ENCODE results near the gene BECN2. TPM values are rescaled to one million over a fixed set of nuclear protein-coding genes. Genes with fewer than 3 reads are reported as not detected.
A peak's percentile ranks its signal among the peaks of the same experiment; 100 is the strongest.

Gene BECN2
- total RNA-seq, 1 experiment from 2014 or later = not detected

GRCh38 chr1:241968611-241969010 lies 11.0 kb downstream of the BECN2 start:
- Mint-ChIP-seq H3K27me3 (ENCODE audit: insufficient read depth, unreplicated experiment) (no peaks in the 10 kb centered on the region), H3K4me1 (ENCODE audit: low read depth, unreplicated experiment) (no peaks in the 10 kb centered on the region), H3K27ac (ENCODE audit: unreplicated experiment) (no peak overlapping the region), H3K9me3 (ENCODE audit: unreplicated experiment) (no peaks in the 10 kb centered on the region), H3K4me3 (ENCODE audit: unreplicated experiment) (no peak overlapping the region), H3K36me3 (ENCODE audit: insufficient read depth, unreplicated experiment) (no peaks in the 10 kb centered on the region)
- no peaks in the 10 kb centered on the region for H3K9me3 ChIP-seq
- no peak for TF ChIP-seq CTCF (IDR thresholded peaks at IDR 0.05; ENCODE audit: insufficient read depth in 1 of 2, low read depth in 1 of 2, low read length in 1 of 2, severe bottlenecking in 1 of 2, unreplicated experiment in 1 of 2)
- intact Hi-C loops (cut with micrococcal nuclease; ENCODE audit: unreplicated experiment) = no loop called here
- ChIA-PET CTCF (no interaction called here), POLR2A (no interaction called here)
- no peak overlapping the region for H3K4me3 ChIP-seq (ENCODE audit: low read depth, low read length)
- no peak for DNase-seq
- H3K4me1 ChIP-seq = no peaks in the 10 kb centered on the region
- BruUV-seq (replicated peaks) = no TSS peak
- no peaks in the 10 kb centered on the region for H3K36me3 ChIP-seq (ENCODE audit: control insufficient read depth, insufficient read depth, low read length)
- H3K27me3 ChIP-seq (replicated peaks; ENCODE audit: control insufficient read depth, insufficient read depth, low read length) = no peaks in the 10 kb centered on the region

- DNase-seq = peak; percentile 57 to 59
- Mint-ChIP-seq H3K4me3 (ENCODE audit: unreplicated experiment) (no peak overlapping the region), H3K9me3 (ENCODE audit: unreplicated experiment) (no peaks in the 10 kb centered on the region), H3K36me3 (ENCODE audit: insufficient read depth, unreplicated experiment) (no peaks in the 10 kb centered on the region), H3K27me3 (ENCODE audit: insufficient read depth, unreplicated experiment) (no peaks in the 10 kb centered on the region), H3K27ac (ENCODE audit: unreplicated experiment) (peak overlapping the region; percentile 57), H3K4me1 (ENCODE audit: low read depth, unreplicated experiment) (no peaks in the 10 kb centered on the region)
- CTCF ChIA-PET = no interaction called here
- TF ChIP-seq CTCF (IDR thresholded peaks at IDR 0.05; ENCODE audit: insufficient read depth in 1 of 2, low read depth in 1 of 2, low read length in 1 of 2, severe bottlenecking in 1 of 2, unreplicated experiment in 1 of 2) = no peak
- Histone ChIP-seq H3K27me3 (replicated peaks; ENCODE audit: control insufficient read depth, insufficient read depth, low read length) (no peaks in the 10 kb centered on the region), H3K36me3 (ENCODE audit: control insufficient read depth, insufficient read depth, low read length) (no peaks in the 10 kb centered on the region), H3K9me3 (no peaks in the 10 kb centered on the region), H3K4me1 (no peaks in the 10 kb centered on the region), H3K4me3 (ENCODE audit: low read depth, low read length) (no peak overlapping the region)
- POLR2A ChIA-PET = no interaction called here
- intact Hi-C loops (cut with micrococcal nuclease; ENCODE audit: unreplicated experiment) = no loop called here
- BruUV-seq (replicated peaks) = no TSS peak
Observed at GRCh38 chr1:241972703-241973369, 15.3 kb downstream of the BECN2 start.

GRCh38 chr1:241976229-241976628 lies 18.7 kb downstream of the BECN2 start:
- Histone ChIP-seq H3K36me3 (ENCODE audit: control insufficient read depth, insufficient read depth, low read length) (no peaks in the 10 kb centered on the region), H3K9me3 (no peaks in the 10 kb centered on the region), H3K27me3 (replicated peaks; ENCODE audit: control insufficient read depth, insufficient read depth, low read length) (no peaks in the 10 kb centered on the region), H3K4me1 (no peaks in the 10 kb centered on the region), H3K4me3 (ENCODE audit: low read depth, low read length) (no peak overlapping the region)
- no peak for DNase-seq
- H3K9me3 Mint-ChIP-seq (ENCODE audit: unreplicated experiment) = no peaks in the 10 kb centered on the region
- POLR2A ChIA-PET = no interaction called here
- peaks cover 6% of the 10 kb centered on the region for H3K36me3 Mint-ChIP-seq (ENCODE audit: insufficient read depth, unreplicated experiment)
- intact Hi-C loops (cut with micrococcal nuclease; ENCODE audit: unreplicated experiment) = no loop called here
- H3K4me3 Mint-ChIP-seq (ENCODE audit: unreplicated experiment) = no peak overlapping the region
- H3K27ac Mint-ChIP-seq (ENCODE audit: unreplicated experiment) = no peak overlapping the region
- no peaks in the 10 kb centered on the region for H3K27me3 Mint-ChIP-seq (ENCODE audit: insufficient read depth, unreplicated experiment)
- CTCF ChIA-PET = no interaction called here
- no peak for TF ChIP-seq CTCF (IDR thresholded peaks at IDR 0.05; ENCODE audit: insufficient read depth in 1 of 2, low read depth in 1 of 2, low read length in 1 of 2, severe bottlenecking in 1 of 2, unreplicated experiment in 1 of 2)
- no peaks in the 10 kb centered on the region for H3K4me1 Mint-ChIP-seq (ENCODE audit: low read depth, unreplicated experiment)
- BruUV-seq (replicated peaks) = no TSS peak
